WERI-Rb-1 (cell line): Measurements from ENCODE around the gene PRAMEF18.
"Not testable (repeated sequence)": the region's sequence is repeated elsewhere in the genome, so short reads cannot be mapped to it uniquely, and the experiment has no call there.

Experiments used
- DNase-seq: peaks from one replicate; pipeline ENCODE4 v3.0.0-alpha.2; 2020
- H3K27ac ChIP-seq: fragments of 250-450 bp; sonication (Bioruptor Pico); 2 replicates; pipeline ENCODE4 v1.5.1; 2020; ENCODE audit warnings: mild to moderate bottlenecking, moderate library complexity
- H3K27me3 ChIP-seq: fragments of 250-450 bp; sonication (Bioruptor Pico); 2 replicates; pipeline ENCODE4 v1.5.1; 2021; ENCODE audit warnings: mild to moderate bottlenecking, low read depth, moderate library complexity; ENCODE audit not compliant: insufficient read depth, severe bottlenecking
- H3K36me3 ChIP-seq: fragments of 250-450 bp; sonication (Bioruptor Pico); 2 replicates; pipeline ENCODE4 v1.5.1; 2020; ENCODE audit warnings: mild to moderate bottlenecking, moderate library complexity
- H3K4me3 ChIP-seq: 2 replicates; pipeline ENCODE4 v1.5.1; 2011; ENCODE audit warnings: low read depth, mild to moderate bottlenecking, control low read depth, low read length
- H3K9me3 ChIP-seq: fragments of 250-450 bp; sonication (Bioruptor Pico); 2 replicates; pipeline ENCODE4 v1.5.1; 2021; ENCODE audit warnings: mild to moderate bottlenecking, moderate library complexity; ENCODE audit not compliant: severe bottlenecking
- CTCF ChIP-seq: IDR thresholded peaks from 2 replicates; pipeline ENCODE4 v1.5.1; 2011; ENCODE audit warnings: low read depth, mild to moderate bottlenecking, control low read depth, inconsistent platforms, low read length

The PRAMEF18 gene

GRCh38 chr1:13230096-13230495 lies 4.1 kb upstream of the PRAMEF18 start:
- not testable (repeated sequence) for H3K27ac ChIP-seq, H3K9me3 ChIP-seq, H3K36me3 ChIP-seq, H3K4me3 ChIP-seq, DNase-seq
- peaks cover 55% of the 10 kb centered on the region for H3K27me3 ChIP-seq

- Histone ChIP-seq H3K9me3 (peaks cover 8% of the 10 kb centered on the region), H3K4me3 (no peak overlapping the region), H3K27me3 (peaks cover 39% of the 10 kb centered on the region), H3K27ac (no peak overlapping the region), H3K36me3 (no peaks in the 10 kb centered on the region)
- DNase-seq, result peak; percentile 22
- peak; percentile 70 for TF ChIP-seq CTCF
These were observed 2.4 kb upstream of the PRAMEF18 start for GRCh38 chr1:13228343-13228781.

GRCh38 chr1:13227271-13228055 lies 1.5 kb upstream of the PRAMEF18 start:
- not testable (repeated sequence) for DNase-seq, H3K36me3 ChIP-seq, H3K4me3 ChIP-seq, H3K27ac ChIP-seq, H3K9me3 ChIP-seq
- peaks cover 30% of the 10 kb centered on the region for H3K27me3 ChIP-seq

GRCh38 chr1:13224480-13225060 lies 1.4 kb downstream of the PRAMEF18 start:
- DNase-seq, result no peak
- Histone ChIP-seq H3K27ac (no peak overlapping the region), H3K36me3 (no peaks in the 10 kb centered on the region), H3K27me3 (peaks cover 15% of the 10 kb centered on the region), H3K9me3 (no peaks in the 10 kb centered on the region), H3K4me3 (no peak overlapping the region)
- no peak for TF ChIP-seq CTCF

GRCh38 chr1:13222788-13223187 lies 3.2 kb downstream of the PRAMEF18 start:
- not testable (repeated sequence) for H3K27me3 ChIP-seq, DNase-seq, H3K27ac ChIP-seq, H3K4me3 ChIP-seq, H3K36me3 ChIP-seq, H3K9me3 ChIP-seq

- H3K4me3 ChIP-seq, H3K36me3 ChIP-seq, H3K27me3 ChIP-seq, H3K27ac ChIP-seq, H3K9me3 ChIP-seq, DNase-seq: not testable (repeated sequence)
These were observed 6.8 kb downstream of the PRAMEF18 start for GRCh38 chr1:13219203-13219602.

- DNase-seq, H3K27me3 ChIP-seq, H3K27ac ChIP-seq, H3K36me3 ChIP-seq, H3K4me3 ChIP-seq, H3K9me3 ChIP-seq: not testable (repeated sequence)
These were observed 9.3 kb downstream of the PRAMEF18 start for GRCh38 chr1:13216619-13217018.

GRCh38 chr1:13208712-13209111 lies 17.2 kb downstream of the PRAMEF18 start:
- not testable (repeated sequence) for H3K9me3 ChIP-seq, DNase-seq, H3K4me3 ChIP-seq, H3K36me3 ChIP-seq, H3K27ac ChIP-seq, H3K27me3 ChIP-seq

- H3K36me3 ChIP-seq, H3K27me3 ChIP-seq, H3K4me3 ChIP-seq, DNase-seq, H3K9me3 ChIP-seq, H3K27ac ChIP-seq: not testable (repeated sequence)
These were observed 24.6 kb downstream of the PRAMEF18 start, which contains the start of gene PRAMEF13 for GRCh38 chr1:13201309-13201708. TSS of gene PRAMEF13 (minus strand) at chr1:13201409. CDS start at chr1:13199589, 1,820 bp downstream.
